Liver (tissue), 9 donors: ENCODE data around the gene SLC8A1. TPM values are rescaled to one million over a fixed set of nuclear protein-coding genes. Genes with fewer than 3 reads are reported as not detected.

Experiments used
- DNase-seq: peaks from one replicate; pipeline ENCODE4 v3.0.0-alpha.2; 2017; ENCODE audit warnings: low spot score
- H3K27ac ChIP-seq, 2 donors: one replicate each; pipeline ENCODE4 v1.7.0; 2013; ENCODE audit warnings: inconsistent platforms in 2 of 2, low read length in 2 of 2, control low read depth in 1 of 2, low read depth in 1 of 2, mild to moderate bottlenecking in 1 of 2
- H3K27me3 ChIP-seq, 4 donors: one replicate each; pipeline versions ENCODE4 v1.6.1 to v1.7.0; 2013; ENCODE audit warnings: low read length in 3 of 4, inconsistent platforms in 1 of 4, mild to moderate bottlenecking in 1 of 4, moderate library complexity in 1 of 4; ENCODE audit not compliant: control insufficient read depth in 4 of 4, insufficient read depth in 4 of 4
- H3K36me3 ChIP-seq, 4 donors: one replicate each; pipeline versions ENCODE4 v1.6.1 to v1.7.0; 2013; ENCODE audit warnings: low read length in 3 of 4, mild to moderate bottlenecking in 3 of 4, low read depth in 1 of 4, moderate library complexity in 1 of 4; ENCODE audit not compliant: control insufficient read depth in 4 of 4, insufficient read depth in 3 of 4
- H3K4me1 ChIP-seq, 4 donors: one replicate each; pipeline versions ENCODE4 v1.6.1 to v1.7.0; 2013; ENCODE audit warnings: low read length in 3 of 4, mild to moderate bottlenecking in 3 of 4, moderate library complexity in 1 of 4; ENCODE audit not compliant: control insufficient read depth in 4 of 4, insufficient read depth in 4 of 4
- H3K4me3 ChIP-seq, 3 donors: one replicate each; pipeline versions ENCODE4 v1.6.1 to v1.7.0; 2013; ENCODE audit warnings: low read length in 3 of 3, control low read depth in 1 of 3, low read depth in 1 of 3, mild to moderate bottlenecking in 1 of 3
- H3K9ac ChIP-seq, 2 donors: one replicate each; pipeline ENCODE4 v1.7.0; 2013; ENCODE audit warnings: low read length in 2 of 2, mild to moderate bottlenecking in 2 of 2, moderate library complexity in 2 of 2, control low read depth in 1 of 2, low read depth in 1 of 2
- H3K9me3 ChIP-seq, 4 donors: one replicate each; pipeline versions ENCODE4 v1.6.1 to v1.7.0; 2013; ENCODE audit warnings: low read length in 3 of 4; ENCODE audit not compliant: control insufficient read depth in 4 of 4
- EGR1 ChIP-seq, 2 donors: IDR thresholded peaks; 2 replicates each; pipeline ENCODE4 v1.6.1; 2016 to 2018; ENCODE audit warnings: antibody characterized with exemption in 2 of 2, low read depth in 2 of 2
- FOXA1 ChIP-seq: IDR thresholded peaks from 2 replicates; pipeline ENCODE4 v1.6.1; 2016; ENCODE audit warnings: antibody characterized with exemption
- FOXA2 ChIP-seq: IDR thresholded peaks from 2 replicates; pipeline ENCODE4 v1.6.1; 2016; ENCODE audit warnings: antibody characterized with exemption
- GABPA ChIP-seq, 2 donors: IDR thresholded peaks in 1 of 2; conservative IDR thresholded peaks in 1 of 2; 2 replicates each; pipeline ENCODE4 v1.6.1; 2016; ENCODE audit warnings: antibody characterized with exemption in 2 of 2, mild to moderate bottlenecking in 1 of 2, moderate library complexity in 1 of 2
- HNF4A ChIP-seq, 2 donors: conservative IDR thresholded peaks; 2 replicates each; pipeline ENCODE4 v1.6.1; 2016; ENCODE audit warnings: antibody characterized with exemption in 2 of 2, mild to moderate bottlenecking in 2 of 2
- HNF4G ChIP-seq: IDR thresholded peaks from 2 replicates; pipeline ENCODE4 v1.6.1; 2016; ENCODE audit warnings: antibody characterized with exemption
- JUND ChIP-seq, 2 donors: IDR thresholded peaks; 2 replicates each; pipeline ENCODE4 v1.6.1; 2016; ENCODE audit warnings: antibody characterized with exemption in 2 of 2
- NR2F2 ChIP-seq: IDR thresholded peaks from 2 replicates; pipeline ENCODE4 v1.6.1; 2016; ENCODE audit warnings: antibody characterized with exemption
- RAD21 ChIP-seq, 2 donors: IDR thresholded peaks; 2 replicates each; pipeline ENCODE4 v1.6.1; 2016; ENCODE audit warnings: antibody characterized with exemption in 2 of 2, mild to moderate bottlenecking in 2 of 2
- RXRA ChIP-seq, 2 donors: IDR thresholded peaks; 2 replicates each; pipeline ENCODE4 v1.6.1; 2017 to 2018; ENCODE audit warnings: antibody characterized with exemption in 2 of 2, mild to moderate bottlenecking in 1 of 2
- SP1 ChIP-seq: IDR thresholded peaks from 2 replicates; pipeline ENCODE4 v1.6.1; 2018; ENCODE audit warnings: antibody characterized with exemption, mild to moderate bottlenecking
- TAF1 ChIP-seq: conservative IDR thresholded peaks from 2 replicates; pipeline ENCODE4 v1.6.1; 2016; ENCODE audit warnings: antibody characterized with exemption, mild to moderate bottlenecking
- YY1 ChIP-seq: IDR thresholded peaks from 2 replicates; pipeline ENCODE4 v1.6.1; 2016; ENCODE audit warnings: antibody characterized with exemption, mild to moderate bottlenecking
- WGBS: extraction: QIAGEN DNeasy Blood & Tissue Kit; methylation state at CpG from one replicate; pipeline ENCODE4 v1.1.7; 2013; 5-methylcytosine and 5-hydroxymethylcytosine counted together
- polyA plus RNA-seq, 2 donors: library from polyadenylated mRNA; stranded (reverse) in 1 of 2; unstranded in 1 of 2; fragments of 200-250 nt in 1 of 2; fragments of >200 nt in 1 of 2; fragmentation: Nextera tagmentation in 1 of 2; extraction: Ambion mirVana in 1 of 2; gene quantifications; one replicate each; pipeline versions ENCODE4 v1.2.1 to v1.2.3, GENCODE V29; 2013 to 2015
- total RNA-seq, 2 donors: library from RNA; depleted of rRNA; stranded (reverse); fragments of >200 nt; gene quantifications; one replicate each; pipeline ENCODE4 v1.2.3, GENCODE V29; 2014
- TF ChIP-seq, protein P1 (sequence below): IDR thresholded peaks from 2 replicates; pipeline ENCODE4 v1.6.1; 2016; ENCODE audit warnings: antibody characterized with exemption
- TF ChIP-seq, protein P2 (sequence below): IDR thresholded peaks from 2 replicates; pipeline ENCODE4 v1.6.1; 2016; ENCODE audit warnings: antibody characterized with exemption
- TF ChIP-seq, protein P3 (sequence below): fragments of 150-350 bp; IDR thresholded peaks from 2 replicates; pipeline ENCODE4 v1.5.1; 2017; ENCODE audit warnings: improper control_type of control experiment, low read depth, low read length; ENCODE audit not compliant: missing input control
- TF ChIP-seq, protein P4 (sequence below): IDR thresholded peaks from 2 replicates; pipeline ENCODE4 v1.6.1; 2016; ENCODE audit warnings: antibody characterized with exemption
- TF ChIP-seq, protein P5 (sequence below): IDR thresholded peaks from 2 replicates; pipeline ENCODE4 v1.6.1; 2016; ENCODE audit warnings: antibody characterized with exemption, mild to moderate bottlenecking
- donor health status: healthy.
- donor health status: healthy.
- donor health status: healthy.
- donor health status: healthy.
- donor health status: healthy.

Gene SLC8A1
- total and polyA plus RNA-seq, 4 donors, result 1.2 to 18.5 (median 8.2) TPM

DNA sequence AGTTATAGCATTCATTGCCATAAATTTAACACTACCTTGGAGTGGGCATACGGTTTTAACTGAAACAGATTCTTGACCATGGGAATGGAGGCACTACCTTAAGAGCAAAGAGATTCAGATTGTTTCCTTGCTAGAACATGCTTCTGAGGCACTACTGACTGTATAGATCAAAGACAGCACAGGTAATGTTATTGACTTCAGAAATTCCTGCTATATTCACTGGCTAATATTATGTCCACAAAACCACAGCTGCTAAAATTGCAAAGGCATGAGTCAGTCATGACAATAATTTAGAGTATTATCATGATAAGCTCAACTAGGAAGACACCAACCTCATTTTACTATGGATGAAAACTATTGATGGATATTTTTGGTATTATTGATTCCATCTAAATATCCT is 39.4 kb downstream of the SLC8A1 start:
- Histone ChIP-seq H3K4me1 (peaks cover 0 to 2% (median 0%) of the 10 kb centered on the region in 4 donors), H3K36me3 (no peaks in the 10 kb centered on the region), H3K27ac (no peak overlapping the region), H3K27me3 (no peaks in the 10 kb centered on the region), H3K9ac (no peak overlapping the region), H3K9me3 (no peaks in the 10 kb centered on the region), H3K4me3 (no peak overlapping the region)
- DNase-seq, result no peak
- TF ChIP-seq SP1, result no peak
- TF ChIP-seq, protein P1, sequence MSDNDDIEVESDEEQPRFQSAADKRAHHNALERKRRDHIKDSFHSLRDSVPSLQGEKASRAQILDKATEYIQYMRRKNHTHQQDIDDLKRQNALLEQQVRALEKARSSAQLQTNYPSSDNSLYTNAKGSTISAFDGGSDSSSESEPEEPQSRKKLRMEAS, result no peak
- no peak for TF ChIP-seq HNF4G
- TF ChIP-seq, protein P2, sequence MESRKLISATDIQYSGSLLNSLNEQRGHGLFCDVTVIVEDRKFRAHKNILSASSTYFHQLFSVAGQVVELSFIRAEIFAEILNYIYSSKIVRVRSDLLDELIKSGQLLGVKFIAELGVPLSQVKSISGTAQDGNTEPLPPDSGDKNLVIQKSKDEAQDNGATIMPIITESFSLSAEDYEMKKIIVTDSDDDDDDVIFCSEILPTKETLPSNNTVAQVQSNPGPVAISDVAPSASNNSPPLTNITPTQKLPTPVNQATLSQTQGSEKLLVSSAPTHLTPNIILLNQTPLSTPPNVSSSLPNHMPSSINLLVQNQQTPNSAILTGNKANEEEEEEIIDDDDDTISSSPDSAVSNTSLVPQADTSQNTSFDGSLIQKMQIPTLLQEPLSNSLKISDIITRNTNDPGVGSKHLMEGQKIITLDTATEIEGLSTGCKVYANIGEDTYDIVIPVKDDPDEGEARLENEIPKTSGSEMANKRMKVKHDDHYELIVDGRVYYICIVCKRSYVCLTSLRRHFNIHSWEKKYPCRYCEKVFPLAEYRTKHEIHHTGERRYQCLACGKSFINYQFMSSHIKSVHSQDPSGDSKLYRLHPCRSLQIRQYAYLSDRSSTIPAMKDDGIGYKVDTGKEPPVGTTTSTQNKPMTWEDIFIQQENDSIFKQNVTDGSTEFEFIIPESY, result no peak
- TF ChIP-seq, protein P3, sequence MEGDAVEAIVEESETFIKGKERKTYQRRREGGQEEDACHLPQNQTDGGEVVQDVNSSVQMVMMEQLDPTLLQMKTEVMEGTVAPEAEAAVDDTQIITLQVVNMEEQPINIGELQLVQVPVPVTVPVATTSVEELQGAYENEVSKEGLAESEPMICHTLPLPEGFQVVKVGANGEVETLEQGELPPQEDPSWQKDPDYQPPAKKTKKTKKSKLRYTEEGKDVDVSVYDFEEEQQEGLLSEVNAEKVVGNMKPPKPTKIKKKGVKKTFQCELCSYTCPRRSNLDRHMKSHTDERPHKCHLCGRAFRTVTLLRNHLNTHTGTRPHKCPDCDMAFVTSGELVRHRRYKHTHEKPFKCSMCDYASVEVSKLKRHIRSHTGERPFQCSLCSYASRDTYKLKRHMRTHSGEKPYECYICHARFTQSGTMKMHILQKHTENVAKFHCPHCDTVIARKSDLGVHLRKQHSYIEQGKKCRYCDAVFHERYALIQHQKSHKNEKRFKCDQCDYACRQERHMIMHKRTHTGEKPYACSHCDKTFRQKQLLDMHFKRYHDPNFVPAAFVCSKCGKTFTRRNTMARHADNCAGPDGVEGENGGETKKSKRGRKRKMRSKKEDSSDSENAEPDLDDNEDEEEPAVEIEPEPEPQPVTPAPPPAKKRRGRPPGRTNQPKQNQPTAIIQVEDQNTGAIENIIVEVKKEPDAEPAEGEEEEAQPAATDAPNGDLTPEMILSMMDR, result no peak
- TF ChIP-seq JUND (IDR thresholded peaks at IDR 0.05), result no peak
- TF ChIP-seq, protein P4, sequence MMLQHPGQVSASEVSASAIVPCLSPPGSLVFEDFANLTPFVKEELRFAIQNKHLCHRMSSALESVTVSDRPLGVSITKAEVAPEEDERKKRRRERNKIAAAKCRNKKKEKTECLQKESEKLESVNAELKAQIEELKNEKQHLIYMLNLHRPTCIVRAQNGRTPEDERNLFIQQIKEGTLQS, result no peak
- TF ChIP-seq NR2F2, result no peak
- TF ChIP-seq GABPA (IDR thresholded peaks at IDR 0.05 in 1 of 2, conservative IDR thresholded peaks at IDR 0.05 in 1 of 2), result no peak
- no peak for TF ChIP-seq RAD21 (IDR thresholded peaks at IDR 0.05)
- no peak for TF ChIP-seq FOXA1
- TF ChIP-seq RXRA (IDR thresholded peaks at IDR 0.05), result no peak
- TF ChIP-seq YY1, result no peak
- no peak for TF ChIP-seq TAF1
- TF ChIP-seq FOXA2, result no peak
- no peak for TF ChIP-seq HNF4A (conservative IDR thresholded peaks at IDR 0.05)
- TF ChIP-seq, protein P5, sequence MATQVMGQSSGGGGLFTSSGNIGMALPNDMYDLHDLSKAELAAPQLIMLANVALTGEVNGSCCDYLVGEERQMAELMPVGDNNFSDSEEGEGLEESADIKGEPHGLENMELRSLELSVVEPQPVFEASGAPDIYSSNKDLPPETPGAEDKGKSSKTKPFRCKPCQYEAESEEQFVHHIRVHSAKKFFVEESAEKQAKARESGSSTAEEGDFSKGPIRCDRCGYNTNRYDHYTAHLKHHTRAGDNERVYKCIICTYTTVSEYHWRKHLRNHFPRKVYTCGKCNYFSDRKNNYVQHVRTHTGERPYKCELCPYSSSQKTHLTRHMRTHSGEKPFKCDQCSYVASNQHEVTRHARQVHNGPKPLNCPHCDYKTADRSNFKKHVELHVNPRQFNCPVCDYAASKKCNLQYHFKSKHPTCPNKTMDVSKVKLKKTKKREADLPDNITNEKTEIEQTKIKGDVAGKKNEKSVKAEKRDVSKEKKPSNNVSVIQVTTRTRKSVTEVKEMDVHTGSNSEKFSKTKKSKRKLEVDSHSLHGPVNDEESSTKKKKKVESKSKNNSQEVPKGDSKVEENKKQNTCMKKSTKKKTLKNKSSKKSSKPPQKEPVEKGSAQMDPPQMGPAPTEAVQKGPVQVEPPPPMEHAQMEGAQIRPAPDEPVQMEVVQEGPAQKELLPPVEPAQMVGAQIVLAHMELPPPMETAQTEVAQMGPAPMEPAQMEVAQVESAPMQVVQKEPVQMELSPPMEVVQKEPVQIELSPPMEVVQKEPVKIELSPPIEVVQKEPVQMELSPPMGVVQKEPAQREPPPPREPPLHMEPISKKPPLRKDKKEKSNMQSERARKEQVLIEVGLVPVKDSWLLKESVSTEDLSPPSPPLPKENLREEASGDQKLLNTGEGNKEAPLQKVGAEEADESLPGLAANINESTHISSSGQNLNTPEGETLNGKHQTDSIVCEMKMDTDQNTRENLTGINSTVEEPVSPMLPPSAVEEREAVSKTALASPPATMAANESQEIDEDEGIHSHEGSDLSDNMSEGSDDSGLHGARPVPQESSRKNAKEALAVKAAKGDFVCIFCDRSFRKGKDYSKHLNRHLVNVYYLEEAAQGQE, result no peak
- no peak for TF ChIP-seq EGR1 (IDR thresholded peaks at IDR 0.05; ENCODE audit: low read depth in 2 of 2)
- WGBS, result 74% methylated on average over 1 of the region's 1 CpG
